ENCODE measurements around the gene FRMD8.

- TF ChIP-seq CTCF (IDR thresholded peaks at IDR 0.05; ENCODE audit: low read length) (no peak), EZH2 (IDR thresholded peaks at IDR 0.05; ENCODE audit: borderline replicate concordance, low read length) (no peak)
Observed at GRCh38 chr11:65433657-65434056, 47.2 kb downstream of the FRMD8 start.

Data from OCI-LY1 (cell line).